Activated T-cell treated with anti-CD3 and anti-CD28 coated beads, Interleukin-2, amount 50 U/mL, for 1 hour (primary cell): ENCODE measurements around the gene CEP112.

Source experiments
- DNase-seq: peaks from one replicate; pipeline ENCODE4 v3.0.0-alpha.2; 2020

The CEP112 gene

DNA sequence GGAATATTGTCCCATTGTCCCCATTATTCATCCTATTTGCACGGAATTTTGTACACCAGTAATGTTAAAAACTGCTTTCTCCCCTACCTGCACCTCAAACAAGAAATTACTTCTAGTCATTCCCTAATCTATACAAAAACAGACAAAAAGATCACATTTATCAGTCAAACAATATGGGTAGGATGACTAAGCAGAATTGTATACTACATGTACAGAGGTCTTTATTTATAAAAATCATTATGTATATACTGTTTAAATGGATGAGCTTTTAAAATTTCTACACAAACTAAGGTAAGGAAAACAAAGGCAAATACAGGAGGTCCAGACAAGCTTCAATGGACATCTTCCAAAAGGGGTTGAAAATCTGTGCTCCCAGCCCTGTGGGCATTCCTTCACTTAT lies 137.7 kb downstream of the CEP112 start:
- DNase-seq, result no peak

DNA sequence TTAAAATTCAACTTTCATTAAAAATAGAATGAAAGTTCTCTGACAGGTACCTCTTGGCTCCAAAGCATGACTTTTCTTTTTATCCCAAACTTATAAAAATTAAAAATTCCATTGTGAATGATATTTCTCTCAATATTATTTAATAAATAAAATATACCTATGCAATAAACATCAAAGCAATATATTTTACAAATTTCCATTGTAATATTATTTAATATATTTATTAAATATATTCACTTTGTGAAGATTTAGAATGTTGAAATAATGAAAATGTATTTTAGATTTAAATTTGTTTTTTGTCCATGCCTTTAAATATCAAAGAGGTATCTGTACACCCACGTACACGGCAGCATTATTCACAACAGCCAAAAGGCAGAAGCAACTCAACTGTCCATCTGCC lies 147.8 kb downstream of the CEP112 start:
- no peak for DNase-seq

DNA sequence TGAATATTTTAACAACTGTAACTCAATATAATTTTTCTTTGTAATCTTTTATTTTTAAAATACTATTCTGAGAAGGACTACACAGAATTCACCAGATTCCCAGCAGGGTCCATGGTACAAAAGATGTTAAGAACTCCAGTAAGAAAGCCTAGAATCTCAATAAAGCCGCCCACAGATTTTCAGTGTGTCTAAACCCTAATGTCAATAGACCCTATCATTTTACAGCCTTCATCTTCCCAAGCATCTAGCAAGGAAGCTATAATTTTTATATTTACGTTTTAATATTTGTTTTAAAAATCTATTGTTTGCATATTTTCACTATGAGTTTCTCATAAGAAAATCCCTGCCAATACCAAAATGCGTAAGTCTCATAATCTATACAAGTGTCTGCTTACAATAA lies 148.5 kb downstream of the CEP112 start:
- no peak for DNase-seq

DNA sequence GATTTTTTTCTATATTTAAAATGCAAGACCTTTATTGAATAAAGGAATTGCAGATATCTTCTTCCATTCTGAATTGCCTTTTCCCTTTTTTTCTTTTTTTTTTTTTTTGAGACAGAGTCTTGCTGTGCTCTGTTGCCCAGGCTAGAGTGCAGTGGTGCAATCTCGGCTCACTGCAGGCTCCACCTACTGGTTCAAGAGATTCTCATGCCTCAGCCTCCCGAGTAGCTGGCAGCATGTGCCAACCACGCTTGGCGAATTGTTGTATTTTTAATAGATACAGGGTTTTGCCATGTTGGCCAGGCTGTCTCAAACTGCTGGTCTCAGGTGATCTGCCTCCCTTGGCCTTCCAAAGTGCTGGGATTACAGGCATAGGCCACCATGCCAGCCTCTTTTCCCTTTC lies 151.5 kb downstream of the CEP112 start:
- no peak for DNase-seq

DNA sequence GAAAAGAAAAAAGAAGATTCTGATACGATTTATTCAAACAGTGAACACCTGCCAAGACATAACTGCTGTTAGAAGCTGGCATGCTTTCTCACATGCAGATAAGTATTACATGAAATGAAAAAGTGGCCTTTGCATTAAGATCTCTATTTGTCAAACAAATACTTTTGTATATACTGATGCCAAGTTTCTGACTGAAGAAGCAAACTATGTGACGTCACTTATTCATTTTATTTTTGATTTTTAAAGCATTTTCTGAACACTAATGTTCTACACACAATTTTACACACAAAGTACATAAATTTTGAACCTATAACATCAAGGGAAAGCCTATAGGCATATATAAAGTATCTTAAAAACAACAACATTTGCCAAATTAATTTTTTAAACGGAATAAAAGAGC lies 153.8 kb downstream of the CEP112 start:
- no peak for DNase-seq

DNA sequence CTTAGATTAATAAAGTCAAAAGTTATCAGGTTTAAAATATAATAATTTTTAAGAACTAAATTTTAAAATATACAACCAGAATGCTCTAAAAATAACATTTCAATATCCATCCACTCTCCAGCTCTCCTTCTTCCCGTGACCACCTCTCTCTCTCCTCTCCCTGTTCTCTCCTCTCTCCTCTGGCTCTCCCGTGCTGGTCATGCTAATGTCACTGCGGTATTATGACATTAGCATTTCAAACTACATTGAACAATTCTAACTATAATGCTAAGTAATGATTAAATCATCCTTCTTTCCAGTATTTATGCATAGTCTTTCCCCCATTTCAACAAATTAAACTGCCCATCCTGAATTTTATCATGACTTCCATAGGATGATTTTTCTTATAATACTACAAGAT lies 154.7 kb downstream of the CEP112 start:
- DNase-seq, result no peak

DNA sequence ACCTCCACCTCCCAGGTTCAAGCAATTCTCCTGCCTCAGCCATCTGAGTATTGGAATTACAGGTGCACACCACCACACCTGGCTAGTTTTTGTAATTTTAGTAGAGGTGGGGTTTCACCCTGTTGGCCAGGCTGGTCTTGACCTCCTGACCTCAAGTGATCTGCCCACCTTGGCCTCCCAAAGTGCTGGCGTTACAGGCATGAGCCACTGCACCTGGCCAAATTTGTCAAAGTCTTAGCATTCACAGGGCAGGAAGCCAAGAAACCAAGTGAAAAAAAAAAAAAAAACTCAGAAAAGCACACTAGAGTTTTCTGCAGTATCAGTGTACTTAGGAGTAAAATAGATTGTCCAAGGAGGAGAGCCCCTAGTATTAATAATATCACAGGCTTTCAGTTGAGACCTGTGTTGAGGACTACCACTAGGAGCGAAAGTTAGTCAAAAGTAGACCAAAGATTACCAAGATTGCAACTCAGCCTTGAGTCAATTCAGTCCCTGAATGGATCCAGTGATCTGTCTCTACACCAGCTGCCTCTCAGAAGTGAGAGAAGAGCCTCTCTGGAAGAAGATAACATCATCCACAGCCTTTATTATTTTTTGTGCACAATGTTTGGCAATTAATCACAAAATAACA lies 159.7 kb downstream of the CEP112 start:
- DNase-seq, result no peak

DNA sequence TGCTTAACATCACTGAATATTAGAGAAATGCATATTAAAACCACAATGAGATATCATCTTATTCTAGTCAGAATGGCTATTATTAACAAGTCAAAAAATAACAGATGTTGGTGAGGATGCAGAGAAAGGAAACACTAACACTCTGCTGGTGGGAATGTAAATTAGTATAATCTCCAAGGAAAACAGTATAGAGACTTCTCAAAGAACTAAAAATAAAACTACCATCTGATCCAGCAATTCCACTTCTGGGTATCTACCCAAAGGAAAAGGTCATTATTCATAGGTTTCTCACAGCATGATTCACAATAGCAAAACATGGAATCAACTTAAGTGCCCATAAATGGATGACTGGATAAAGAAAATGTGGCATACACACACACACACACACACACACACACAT lies 166.4 kb downstream of the CEP112 start:
- DNase-seq, result no peak

DNA sequence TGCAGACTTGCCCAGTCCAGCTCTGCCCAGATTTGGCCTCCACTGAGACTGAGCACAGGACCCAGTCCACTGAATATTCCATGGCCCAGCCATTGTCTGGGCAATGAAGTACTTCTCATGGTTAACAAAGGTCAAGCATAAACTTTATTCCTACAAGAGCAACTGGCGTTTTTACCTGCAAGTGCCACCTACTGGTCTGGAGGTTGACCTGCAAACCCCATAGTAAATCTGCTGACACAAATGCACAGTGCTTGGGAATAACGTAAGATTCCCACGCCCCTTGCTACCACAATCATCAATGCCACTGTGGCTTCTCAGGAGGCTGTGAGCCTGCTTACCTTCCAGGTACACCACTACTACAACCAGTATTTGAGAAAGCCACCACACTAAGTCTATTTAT lies 170.2 kb downstream of the CEP112 start:
- no peak for DNase-seq

DNA sequence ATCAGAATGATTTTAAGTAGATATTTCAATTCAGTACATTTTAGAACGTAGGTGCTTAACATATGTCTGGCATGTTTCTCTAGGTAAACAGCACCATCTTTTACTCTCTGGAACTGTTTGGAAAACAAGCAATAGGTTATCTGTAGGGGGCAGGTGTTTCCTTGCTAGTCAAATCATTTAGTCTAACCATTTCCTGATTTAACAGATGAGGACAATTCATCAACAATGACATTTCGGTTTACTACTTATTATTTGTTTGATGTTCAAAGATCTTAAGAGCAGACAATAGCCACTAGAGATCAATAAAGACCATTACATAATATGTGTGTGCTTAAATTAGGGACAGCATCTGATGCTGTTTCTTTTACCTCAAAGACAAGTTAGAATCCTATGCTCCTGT lies 173.1 kb downstream of the CEP112 start:
- no peak for DNase-seq

DNA sequence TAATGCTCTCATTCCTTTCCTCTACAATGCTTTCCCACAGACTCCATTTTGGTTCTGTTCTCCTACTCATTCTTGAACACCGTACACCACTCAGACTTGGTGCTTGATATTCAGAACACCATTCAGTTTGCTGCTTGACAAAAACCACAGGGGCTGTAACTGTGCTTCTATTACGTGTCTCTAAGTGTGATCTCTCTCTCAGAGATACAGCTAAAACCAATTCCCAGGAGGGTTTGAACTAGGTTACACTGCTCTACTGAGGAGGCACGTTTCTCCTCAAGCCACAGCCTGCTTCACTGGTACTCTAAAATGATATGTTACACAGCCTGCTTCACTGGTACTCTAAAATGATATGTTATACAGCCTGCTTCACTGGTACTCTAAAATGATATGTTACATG lies 175.7 kb downstream of the CEP112 start:
- no peak for DNase-seq

DNA sequence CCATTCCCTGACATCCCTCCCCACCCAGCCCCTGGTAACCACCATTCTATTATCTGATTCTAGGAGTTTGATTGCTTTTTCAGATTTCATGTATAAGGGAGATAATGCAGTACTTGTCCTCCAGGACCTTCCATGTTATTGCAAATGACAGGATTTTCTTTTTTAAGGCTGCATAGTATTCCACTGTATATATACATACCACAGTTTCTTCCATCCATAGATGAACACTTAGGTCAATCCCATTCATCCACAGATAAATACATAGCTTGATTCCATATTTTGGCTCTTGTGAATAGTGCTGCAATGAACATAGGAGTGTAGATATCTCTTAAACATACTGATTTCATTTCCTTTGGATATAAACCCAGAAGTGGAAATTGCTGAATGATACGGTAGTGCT lies 183.3 kb downstream of the CEP112 start:
- DNase-seq, result no peak

DNA sequence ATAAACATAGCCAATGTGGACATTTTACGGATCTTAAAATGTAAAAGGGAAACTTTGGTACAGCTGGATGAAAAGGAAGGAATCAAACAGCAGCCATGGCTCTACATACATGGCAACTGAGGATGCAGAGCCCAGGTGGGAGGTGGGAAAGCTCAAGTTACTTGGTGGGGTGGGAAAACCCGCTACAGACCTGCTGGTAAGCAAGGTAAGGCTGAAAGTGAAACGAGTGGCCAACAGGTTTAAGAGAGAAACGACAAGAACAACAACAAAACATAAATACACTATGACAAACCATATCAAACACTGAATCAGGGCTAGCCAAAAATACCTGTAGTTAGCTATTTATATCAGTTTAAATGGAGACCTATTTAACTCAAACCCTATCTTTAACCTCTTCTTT lies 185.3 kb downstream of the CEP112 start:
- DNase-seq, result no peak

DNA sequence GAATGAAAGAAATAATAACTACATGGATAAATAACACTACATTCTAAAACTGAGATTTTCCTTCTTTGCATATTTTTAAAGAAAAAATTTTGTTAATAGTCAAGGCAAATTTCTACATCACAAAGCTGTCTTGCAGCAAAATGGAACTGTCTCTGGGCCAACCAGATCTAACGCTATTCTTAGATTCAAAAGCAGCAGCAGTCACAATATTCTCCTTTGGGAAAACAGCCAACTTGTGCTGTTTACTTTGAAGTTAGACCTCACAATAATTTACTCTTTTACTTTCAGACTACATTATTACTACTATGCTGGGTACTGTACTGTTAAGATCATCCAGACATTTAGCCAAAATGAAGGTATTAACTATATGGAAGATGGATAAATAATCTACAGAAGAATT lies 189.1 kb downstream of the CEP112 start:
- DNase-seq, result no peak

DNA sequence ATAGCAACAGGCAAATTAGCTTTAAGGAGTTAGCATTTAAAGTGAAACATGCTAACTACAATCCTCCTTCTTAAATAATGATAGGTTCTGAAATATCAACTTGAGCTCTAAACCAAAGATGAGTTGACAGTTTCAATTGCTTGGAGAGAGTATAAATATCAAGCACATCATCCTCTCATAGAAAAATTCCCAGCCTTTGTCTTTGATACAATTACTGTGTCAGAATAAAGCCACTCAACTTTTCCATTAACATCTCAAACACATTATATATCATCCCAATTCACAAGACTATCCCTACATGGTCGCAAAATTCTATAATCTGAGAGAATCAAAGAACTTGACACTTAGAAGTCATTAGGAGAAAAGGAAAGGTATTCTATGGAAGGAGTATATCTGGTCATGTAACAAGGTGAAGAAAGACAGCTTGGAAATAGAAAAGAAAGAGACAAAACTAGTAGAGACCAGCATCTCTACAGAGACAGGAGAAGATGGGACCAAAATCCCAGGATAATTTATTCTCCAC lies 189.8 kb downstream of the CEP112 start:
- DNase-seq, result no peak

DNA sequence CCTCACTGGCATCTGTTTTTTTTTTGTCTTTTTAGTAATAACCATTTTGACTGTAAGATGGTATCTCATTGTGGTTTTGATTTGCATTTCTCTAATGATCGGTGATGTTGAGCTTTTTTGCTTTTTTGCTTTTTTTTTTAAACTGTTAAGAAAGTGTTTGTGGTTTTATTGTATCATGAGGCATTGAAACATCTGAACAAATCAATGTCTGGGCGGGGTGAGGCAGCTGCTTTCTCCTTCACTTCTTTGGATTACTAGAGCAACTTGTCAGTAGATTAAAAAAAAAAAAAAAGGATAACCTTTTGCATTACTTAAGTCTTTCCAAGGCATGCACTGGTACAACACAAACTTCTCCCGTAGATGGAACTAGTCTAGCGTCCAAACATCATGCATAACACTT lies 191.7 kb downstream of the CEP112 start:
- no peak for DNase-seq

DNA sequence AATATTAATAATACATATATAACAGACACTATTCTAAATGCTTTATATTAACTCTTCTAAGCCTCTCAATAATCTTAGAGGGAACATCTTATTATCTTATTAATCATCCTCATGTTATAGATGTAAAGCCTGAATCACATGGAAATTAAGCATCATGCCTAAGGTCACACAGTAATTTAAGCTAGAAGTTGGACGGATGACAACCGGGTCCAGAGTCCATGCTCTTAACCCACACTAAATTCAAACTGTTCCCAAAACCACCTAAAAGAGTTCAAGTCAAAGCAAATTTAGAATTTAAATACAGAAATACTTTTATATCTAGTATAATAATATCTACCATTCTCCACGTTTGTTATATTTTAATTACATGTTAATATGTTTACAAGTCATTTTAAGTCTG lies 193.3 kb downstream of the CEP112 start:
- DNase-seq, result no peak

DNA sequence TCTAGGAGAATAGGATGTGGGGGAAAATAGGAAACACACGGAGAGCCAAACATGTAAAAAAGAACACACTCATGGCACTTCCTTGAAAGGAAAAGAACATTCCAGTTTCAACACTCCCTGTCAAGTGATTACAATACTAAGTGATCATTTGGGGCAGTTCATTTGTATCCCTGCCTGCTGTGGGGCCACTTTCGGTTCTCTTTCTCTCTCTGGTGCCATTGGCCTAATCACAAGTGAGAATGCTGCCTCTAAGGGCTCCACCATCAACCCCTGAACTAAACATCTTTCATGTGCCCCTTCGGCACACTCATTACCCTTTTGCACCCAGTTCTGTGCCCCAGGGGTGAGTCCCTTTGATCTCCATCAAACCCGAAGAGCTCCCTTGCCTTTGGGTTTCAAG lies 197.3 kb downstream of the CEP112 start:
- no peak for DNase-seq

DNA sequence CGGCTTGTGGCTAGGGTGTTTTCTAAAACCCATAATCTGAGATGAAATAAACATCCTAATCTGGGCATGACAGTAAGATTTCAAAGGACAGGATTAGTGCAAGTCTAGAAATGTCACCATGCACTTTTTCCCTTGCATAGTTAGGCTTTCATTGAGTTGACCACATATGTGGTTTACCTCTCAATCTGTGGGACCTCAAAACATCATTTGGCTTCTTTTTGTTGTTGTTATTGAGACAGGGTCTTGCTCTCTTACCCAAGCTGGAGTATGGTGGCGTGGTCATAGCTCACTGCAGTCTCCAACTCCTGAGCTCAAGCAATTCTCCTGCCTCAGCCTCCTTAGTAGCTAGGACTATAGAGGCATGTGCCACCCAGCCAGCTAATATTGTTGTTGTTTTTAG lies 197.8 kb downstream of the CEP112 start:
- no peak for DNase-seq

DNA sequence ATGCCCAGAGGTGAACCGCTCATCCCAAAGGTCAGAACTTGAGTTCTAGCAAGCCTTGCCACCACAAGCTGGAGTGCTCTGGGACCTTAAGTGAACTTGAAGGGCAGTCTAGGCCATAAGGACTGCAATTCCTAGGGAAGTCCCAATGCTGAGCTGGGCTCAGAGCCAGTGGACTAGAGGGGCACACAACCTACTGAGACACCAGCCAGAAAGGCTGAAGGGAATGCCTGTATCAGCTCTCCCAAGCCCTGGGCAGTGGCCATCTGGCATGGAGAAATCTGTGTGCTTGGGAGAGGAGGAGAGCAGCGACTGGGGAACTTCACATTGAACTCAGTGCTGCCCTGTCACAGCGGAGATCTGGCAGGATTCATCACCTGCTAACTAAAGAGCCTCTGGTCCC lies 201.3 kb downstream of the CEP112 start:
- no peak for DNase-seq

DNA sequence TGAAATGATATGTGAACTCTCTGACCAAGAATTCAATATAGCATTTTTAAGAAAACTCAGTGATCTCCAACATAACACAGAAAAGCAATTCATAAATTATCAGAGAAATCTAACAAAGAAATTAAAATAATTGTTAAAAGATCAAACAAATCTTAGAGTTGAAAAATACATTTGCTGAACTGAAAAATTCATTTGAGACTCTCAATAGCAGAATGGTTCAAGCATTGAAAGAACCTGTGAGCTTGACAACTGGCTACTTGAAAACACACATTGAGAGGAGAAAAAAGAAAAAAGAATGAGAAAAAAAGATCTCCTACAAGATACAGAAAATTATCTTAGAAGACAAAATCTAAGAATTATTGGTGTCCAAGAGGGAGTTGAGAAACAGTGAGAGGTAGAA lies 203.5 kb downstream of the CEP112 start:
- no peak for DNase-seq

DNA sequence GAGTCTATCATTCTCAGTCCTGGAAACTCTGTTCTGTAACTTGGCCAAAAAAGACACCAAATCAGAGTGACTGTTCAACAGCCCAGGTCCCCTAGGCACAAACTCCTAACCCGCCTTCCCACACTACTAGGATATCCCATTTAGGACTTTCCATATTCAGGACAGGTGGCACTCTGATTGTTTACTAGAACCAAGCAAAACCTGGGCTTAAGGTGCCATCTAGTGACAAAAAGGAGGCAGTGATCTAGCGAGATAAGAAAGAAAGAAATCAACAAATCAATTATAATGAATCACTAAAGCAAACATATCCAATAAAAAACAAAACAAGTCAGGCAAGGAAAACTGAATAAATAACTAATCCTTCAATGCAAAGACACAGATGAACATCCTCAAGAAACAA lies 203.9 kb downstream of the CEP112 start:
- DNase-seq, result no peak

DNA sequence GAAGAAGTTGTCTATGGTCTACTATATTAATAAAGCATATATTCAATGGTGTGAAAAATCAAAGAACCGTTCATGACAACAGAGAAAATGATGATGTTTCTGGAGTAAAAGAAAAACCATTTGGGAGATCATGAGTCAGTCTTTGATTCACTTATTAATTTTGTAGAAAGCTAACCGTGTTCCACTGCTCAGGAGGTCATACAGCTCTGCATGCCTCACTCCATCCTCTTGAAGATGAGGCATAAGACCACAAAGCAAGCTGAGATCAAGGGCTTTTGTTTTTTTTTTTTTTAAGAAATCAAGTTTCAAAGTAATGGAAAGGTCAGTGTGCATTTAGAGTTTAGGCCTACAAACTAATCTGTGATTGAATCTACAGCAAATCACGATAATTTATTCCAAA lies 206.4 kb downstream of the CEP112 start:
- DNase-seq, result no peak

DNA sequence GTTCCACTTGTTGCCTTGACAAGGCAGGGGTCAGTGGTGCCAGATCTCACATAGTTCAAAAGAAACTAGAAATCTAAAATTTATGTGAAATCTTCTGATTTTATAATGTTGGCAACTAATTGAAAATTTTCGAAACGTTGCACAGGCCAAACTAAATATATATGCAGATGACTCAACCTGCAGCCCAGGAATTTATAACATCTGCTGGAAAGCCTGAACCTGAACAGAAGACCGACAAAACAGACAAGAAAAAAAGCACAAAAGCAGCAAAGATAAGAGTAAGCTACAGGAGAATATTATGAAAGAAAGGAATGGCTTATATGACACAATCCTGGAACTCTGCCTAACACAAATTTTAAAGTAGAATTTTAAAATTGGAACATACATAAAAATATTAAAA lies 207.6 kb downstream of the CEP112 start:
- DNase-seq, result no peak

DNA sequence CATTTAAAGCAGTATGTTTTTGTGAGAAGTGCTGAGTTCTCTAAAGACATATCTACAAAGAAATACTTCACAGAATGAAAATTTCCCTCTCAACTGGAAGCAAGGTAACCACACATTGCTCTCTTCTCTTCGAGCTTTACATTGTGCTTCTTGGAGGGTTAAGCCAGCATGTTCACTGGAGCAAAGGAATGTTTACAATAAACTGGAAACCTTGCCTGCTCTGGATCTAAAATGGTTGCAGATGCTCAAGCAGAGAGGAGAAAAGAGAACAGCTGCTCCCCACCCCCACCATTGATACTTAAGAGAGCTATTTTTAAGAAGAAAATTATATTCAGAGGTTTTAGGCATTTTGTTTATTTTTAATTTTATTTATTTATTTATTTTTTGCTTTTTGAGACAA lies 213.1 kb downstream of the CEP112 start:
- no peak for DNase-seq

DNA sequence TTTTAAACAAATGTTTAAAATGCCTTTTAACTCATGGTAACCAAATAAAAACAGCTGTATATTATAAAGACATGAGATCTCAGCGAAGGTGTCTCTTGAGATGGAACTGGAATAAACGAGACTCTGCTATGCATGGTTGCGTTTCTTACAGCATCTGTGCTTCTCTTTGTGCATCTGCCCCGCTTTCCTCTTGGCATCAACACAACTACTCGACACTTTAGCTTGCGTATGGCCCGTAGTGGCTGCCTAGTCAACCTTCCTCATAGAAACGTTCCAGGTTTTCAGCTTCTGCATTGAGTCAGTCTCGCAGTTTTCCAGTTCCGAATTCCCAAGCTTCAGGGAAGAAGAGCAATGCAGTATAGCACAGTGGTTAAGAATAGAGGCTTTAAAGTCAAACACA lies 214.9 kb downstream of the CEP112 start:
- DNase-seq, result no peak
